Astrocyte (in vitro differentiated cells and primary cell): ENCODE results near the gene HECW1.

ENCODE experiments used
- CTCF ChIP-seq: IDR thresholded peaks from 2 replicates; pipeline ENCODE4 v1.5.1; 2011; ENCODE audit warnings: low read depth, mild to moderate bottlenecking, inconsistent platforms, low read length, moderate library complexity; ENCODE audit not compliant: insufficient read depth
- EZH2 ChIP-seq: IDR thresholded peaks from 2 replicates; pipeline ENCODE4 v1.6.1; 2012; ENCODE audit warnings: mild to moderate bottlenecking, low read length, inconsistent platforms; ENCODE audit not compliant: insufficient read depth

GRCh38 chr7:43076606-43077005, 35.8 kb upstream of the HECW1 start:
- TF ChIP-seq CTCF (no peak), EZH2 (no peak)
